WTC11 (cell line): ENCODE data around the gene CFAP221.

ENCODE experiments used
- CREB1 ChIP-seq: sonication (generic); formaldehyde crosslinking; IDR thresholded peaks from 2 replicates; pipeline ENCODE4 v1.8.0; 2023; ENCODE audit warnings: mild to moderate bottlenecking, missing genetic modification reagents
- ELF4 ChIP-seq: sonication (generic); formaldehyde crosslinking; IDR thresholded peaks from 2 replicates; pipeline ENCODE4 v1.8.1; 2022; ENCODE audit warnings: low read depth, mild to moderate bottlenecking, moderate library complexity, missing genetic modification reagents
- ESRRA ChIP-seq: sonication (generic); formaldehyde crosslinking; IDR thresholded peaks from 2 replicates; pipeline ENCODE4 v1.8.1; 2022; ENCODE audit warnings: mild to moderate bottlenecking, missing genetic modification reagents, borderline replicate concordance
- FOXP1 ChIP-seq: sonication (generic); formaldehyde crosslinking; IDR thresholded peaks from 2 replicates; pipeline ENCODE4 v1.8.0; 2022; ENCODE audit warnings: missing genetic modification reagents, mild to moderate bottlenecking, moderate library complexity, borderline replicate concordance
- NR2C2 ChIP-seq: sonication (generic); formaldehyde crosslinking; IDR thresholded peaks from 2 replicates; pipeline ENCODE4 v1.8.0; 2022; ENCODE audit warnings: mild to moderate bottlenecking, missing genetic modification reagents
- SP1 ChIP-seq: sonication (generic); formaldehyde crosslinking; conservative IDR thresholded peaks from 2 replicates; pipeline ENCODE4 v1.8.1; 2022; ENCODE audit warnings: missing genetic modification reagents
- TF ChIP-seq, protein P1 (sequence below): fragments of 200-600 bp; IDR thresholded peaks from 2 replicates; pipeline ENCODE4 v1.8.0; 2022; ENCODE audit warnings: antibody characterized with exemption
- TF ChIP-seq, protein P2 (sequence below): sonication (generic); formaldehyde crosslinking; IDR thresholded peaks from 2 replicates; pipeline ENCODE4 v1.8.0; 2022; ENCODE audit warnings: mild to moderate bottlenecking, missing genetic modification reagents
- TF ChIP-seq, protein P3 (sequence below): sonication (generic); formaldehyde crosslinking; IDR thresholded peaks from 2 replicates; pipeline ENCODE4 v1.8.1; 2023; ENCODE audit warnings: mild to moderate bottlenecking, missing genetic modification reagents, borderline replicate concordance

DNA sequence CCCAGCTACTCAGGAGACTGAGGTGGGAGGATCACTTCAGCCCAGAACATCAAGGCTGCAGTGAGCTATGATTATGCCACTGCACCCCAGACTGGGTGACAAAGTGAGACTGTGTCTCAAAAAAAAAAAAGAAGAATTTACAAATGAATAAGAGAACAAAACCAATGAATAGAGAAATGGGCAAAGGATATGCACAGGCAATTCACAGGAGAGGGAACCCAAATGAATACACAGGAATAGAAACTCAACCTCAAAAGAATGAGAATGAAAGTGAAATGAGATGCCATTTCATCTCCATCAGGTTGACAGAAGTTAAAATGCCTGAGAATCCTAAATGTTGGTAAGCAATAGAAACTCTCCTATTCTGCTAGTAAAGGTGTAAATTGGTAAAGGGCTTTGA is 40.2 kb downstream of the CFAP221 start:
- TF ChIP-seq ESRRA (CRISPR knock-in tag) (no peak), FOXP1 (CRISPR knock-in tag) (no peak), CREB1 (CRISPR knock-in tag) (no peak), ELF4 (CRISPR knock-in tag) (no peak), SP1 (no peak), NR2C2 (no peak)
- TF ChIP-seq, protein P1, sequence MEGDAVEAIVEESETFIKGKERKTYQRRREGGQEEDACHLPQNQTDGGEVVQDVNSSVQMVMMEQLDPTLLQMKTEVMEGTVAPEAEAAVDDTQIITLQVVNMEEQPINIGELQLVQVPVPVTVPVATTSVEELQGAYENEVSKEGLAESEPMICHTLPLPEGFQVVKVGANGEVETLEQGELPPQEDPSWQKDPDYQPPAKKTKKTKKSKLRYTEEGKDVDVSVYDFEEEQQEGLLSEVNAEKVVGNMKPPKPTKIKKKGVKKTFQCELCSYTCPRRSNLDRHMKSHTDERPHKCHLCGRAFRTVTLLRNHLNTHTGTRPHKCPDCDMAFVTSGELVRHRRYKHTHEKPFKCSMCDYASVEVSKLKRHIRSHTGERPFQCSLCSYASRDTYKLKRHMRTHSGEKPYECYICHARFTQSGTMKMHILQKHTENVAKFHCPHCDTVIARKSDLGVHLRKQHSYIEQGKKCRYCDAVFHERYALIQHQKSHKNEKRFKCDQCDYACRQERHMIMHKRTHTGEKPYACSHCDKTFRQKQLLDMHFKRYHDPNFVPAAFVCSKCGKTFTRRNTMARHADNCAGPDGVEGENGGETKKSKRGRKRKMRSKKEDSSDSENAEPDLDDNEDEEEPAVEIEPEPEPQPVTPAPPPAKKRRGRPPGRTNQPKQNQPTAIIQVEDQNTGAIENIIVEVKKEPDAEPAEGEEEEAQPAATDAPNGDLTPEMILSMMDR = no peak
- TF ChIP-seq, protein P2, sequence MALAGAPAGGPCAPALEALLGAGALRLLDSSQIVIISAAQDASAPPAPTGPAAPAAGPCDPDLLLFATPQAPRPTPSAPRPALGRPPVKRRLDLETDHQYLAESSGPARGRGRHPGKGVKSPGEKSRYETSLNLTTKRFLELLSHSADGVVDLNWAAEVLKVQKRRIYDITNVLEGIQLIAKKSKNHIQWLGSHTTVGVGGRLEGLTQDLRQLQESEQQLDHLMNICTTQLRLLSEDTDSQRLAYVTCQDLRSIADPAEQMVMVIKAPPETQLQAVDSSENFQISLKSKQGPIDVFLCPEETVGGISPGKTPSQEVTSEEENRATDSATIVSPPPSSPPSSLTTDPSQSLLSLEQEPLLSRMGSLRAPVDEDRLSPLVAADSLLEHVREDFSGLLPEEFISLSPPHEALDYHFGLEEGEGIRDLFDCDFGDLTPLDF (CRISPR knock-in tag) = no peak
- TF ChIP-seq, protein P3, sequence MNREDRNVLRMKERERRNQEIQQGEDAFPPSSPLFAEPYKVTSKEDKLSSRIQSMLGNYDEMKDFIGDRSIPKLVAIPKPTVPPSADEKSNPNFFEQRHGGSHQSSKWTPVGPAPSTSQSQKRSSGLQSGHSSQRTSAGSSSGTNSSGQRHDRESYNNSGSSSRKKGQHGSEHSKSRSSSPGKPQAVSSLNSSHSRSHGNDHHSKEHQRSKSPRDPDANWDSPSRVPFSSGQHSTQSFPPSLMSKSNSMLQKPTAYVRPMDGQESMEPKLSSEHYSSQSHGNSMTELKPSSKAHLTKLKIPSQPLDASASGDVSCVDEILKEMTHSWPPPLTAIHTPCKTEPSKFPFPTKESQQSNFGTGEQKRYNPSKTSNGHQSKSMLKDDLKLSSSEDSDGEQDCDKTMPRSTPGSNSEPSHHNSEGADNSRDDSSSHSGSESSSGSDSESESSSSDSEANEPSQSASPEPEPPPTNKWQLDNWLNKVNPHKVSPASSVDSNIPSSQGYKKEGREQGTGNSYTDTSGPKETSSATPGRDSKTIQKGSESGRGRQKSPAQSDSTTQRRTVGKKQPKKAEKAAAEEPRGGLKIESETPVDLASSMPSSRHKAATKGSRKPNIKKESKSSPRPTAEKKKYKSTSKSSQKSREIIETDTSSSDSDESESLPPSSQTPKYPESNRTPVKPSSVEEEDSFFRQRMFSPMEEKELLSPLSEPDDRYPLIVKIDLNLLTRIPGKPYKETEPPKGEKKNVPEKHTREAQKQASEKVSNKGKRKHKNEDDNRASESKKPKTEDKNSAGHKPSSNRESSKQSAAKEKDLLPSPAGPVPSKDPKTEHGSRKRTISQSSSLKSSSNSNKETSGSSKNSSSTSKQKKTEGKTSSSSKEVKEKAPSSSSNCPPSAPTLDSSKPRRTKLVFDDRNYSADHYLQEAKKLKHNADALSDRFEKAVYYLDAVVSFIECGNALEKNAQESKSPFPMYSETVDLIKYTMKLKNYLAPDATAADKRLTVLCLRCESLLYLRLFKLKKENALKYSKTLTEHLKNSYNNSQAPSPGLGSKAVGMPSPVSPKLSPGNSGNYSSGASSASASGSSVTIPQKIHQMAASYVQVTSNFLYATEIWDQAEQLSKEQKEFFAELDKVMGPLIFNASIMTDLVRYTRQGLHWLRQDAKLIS (CRISPR knock-in tag) = no peak
